A549 (cell line): Measurements from ENCODE around the gene MTTP.

Experiments used
- CBX2 ChIP-seq: fragments of 200-600 bp; sonication (generic); IDR thresholded peaks from 2 replicates; pipeline ENCODE4 v1.6.1; 2016; ENCODE audit warnings: low read depth, mild to moderate bottlenecking, borderline replicate concordance
- CHD4 ChIP-seq: fragments of 200-600 bp; sonication (generic); IDR thresholded peaks from 2 replicates; pipeline ENCODE4 v1.6.1; 2016; ENCODE audit warnings: antibody characterized with exemption, mild to moderate bottlenecking, borderline replicate concordance
- EP300 ChIP-seq, 2 experiments: fragments of >200 bp; sonication (Bioruptor Twin); formaldehyde crosslinking; IDR thresholded peaks; 2 replicates in 1 of 2; 3 replicates in 1 of 2; pipeline ENCODE4 v1.6.1; 2016 to 2017
- ESRRA ChIP-seq: fragments of 150-350 bp; IDR thresholded peaks from 2 replicates; pipeline ENCODE4 v1.6.1; 2014; ENCODE audit warnings: mild to moderate bottlenecking, low read length, borderline replicate concordance
- FOSL2 ChIP-seq, 2 experiments: fragments of 450-650 bp in 1 of 2; fragments of >200 bp in 1 of 2; sonication (Bioruptor Twin) in 1 of 2; formaldehyde crosslinking; IDR thresholded peaks; 2 replicates each; pipeline versions ENCODE4 v1.5.0 to v1.6.1; 2016 to 2020; ENCODE audit warnings: mild to moderate bottlenecking in 1 of 2, moderate library complexity in 1 of 2
- JUN ChIP-seq, 2 experiments: fragments of >200 bp; sonication (Bioruptor Twin); formaldehyde crosslinking; IDR thresholded peaks; 2 replicates in 1 of 2; 3 replicates in 1 of 2; pipeline ENCODE4 v1.6.1; 2016 to 2017
- MAZ ChIP-seq: fragments of 150-350 bp; IDR thresholded peaks from 2 replicates; pipeline ENCODE4 v1.6.1; 2014; ENCODE audit warnings: antibody characterized with exemption, low read depth, low read length, borderline replicate concordance
- NFE2L2 ChIP-seq: fragments of 150-350 bp; conservative IDR thresholded peaks from 2 replicates; pipeline ENCODE4 v1.6.1; 2014; ENCODE audit warnings: low read length
- POLR2A ChIP-seq: IDR thresholded peaks from 2 replicates; pipeline ENCODE4 v1.6.1; 2012; ENCODE audit warnings: mild to moderate bottlenecking, low read length
- SMC3 ChIP-seq: fragments of >200 bp; sonication (Bioruptor Twin); formaldehyde crosslinking; IDR thresholded peaks from 3 replicates; pipeline ENCODE4 v1.6.1; 2018; ENCODE audit warnings: inconsistent platforms
- TF ChIP-seq, protein P1 (sequence below): fragments of >200 bp; sonication (Bioruptor Twin); formaldehyde crosslinking; IDR thresholded peaks from 3 replicates; pipeline ENCODE4 v1.5.1; 2016

DNA sequence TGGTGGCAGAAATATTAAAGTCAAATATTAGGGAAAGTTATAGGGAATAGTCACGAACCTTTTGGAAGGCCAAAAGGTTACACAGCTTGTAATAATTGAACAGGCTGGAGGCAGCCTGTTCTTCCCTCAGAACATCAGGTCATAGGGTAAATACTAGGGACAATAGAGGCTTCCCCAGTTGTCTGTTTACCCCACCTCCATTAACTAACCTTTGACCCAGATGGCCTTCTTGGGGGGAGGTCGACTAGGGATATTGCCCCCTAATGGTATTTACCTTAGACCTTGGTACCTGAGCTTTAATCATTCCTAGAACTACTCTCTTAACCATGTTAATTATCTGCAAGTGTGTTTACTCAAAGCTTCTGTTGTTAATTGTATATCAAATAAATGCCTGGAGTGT is 37.8 kb upstream of the MTTP start:
- TF ChIP-seq, protein P1, sequence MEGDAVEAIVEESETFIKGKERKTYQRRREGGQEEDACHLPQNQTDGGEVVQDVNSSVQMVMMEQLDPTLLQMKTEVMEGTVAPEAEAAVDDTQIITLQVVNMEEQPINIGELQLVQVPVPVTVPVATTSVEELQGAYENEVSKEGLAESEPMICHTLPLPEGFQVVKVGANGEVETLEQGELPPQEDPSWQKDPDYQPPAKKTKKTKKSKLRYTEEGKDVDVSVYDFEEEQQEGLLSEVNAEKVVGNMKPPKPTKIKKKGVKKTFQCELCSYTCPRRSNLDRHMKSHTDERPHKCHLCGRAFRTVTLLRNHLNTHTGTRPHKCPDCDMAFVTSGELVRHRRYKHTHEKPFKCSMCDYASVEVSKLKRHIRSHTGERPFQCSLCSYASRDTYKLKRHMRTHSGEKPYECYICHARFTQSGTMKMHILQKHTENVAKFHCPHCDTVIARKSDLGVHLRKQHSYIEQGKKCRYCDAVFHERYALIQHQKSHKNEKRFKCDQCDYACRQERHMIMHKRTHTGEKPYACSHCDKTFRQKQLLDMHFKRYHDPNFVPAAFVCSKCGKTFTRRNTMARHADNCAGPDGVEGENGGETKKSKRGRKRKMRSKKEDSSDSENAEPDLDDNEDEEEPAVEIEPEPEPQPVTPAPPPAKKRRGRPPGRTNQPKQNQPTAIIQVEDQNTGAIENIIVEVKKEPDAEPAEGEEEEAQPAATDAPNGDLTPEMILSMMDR = no peak
- TF ChIP-seq CHD4 (no peak), POLR2A (no peak), EP300 (IDR thresholded peaks at IDR 0.05) (no peak), FOSL2 (IDR thresholded peaks at IDR 0.05) (no peak), FOSL2 (CRISPR knock-in tag; IDR thresholded peaks at IDR 0.05) (no peak), MAZ (no peak), JUN (IDR thresholded peaks at IDR 0.05) (no peak), ESRRA (no peak), NFE2L2 (no peak), CBX2 (no peak), SMC3 (no peak)
